HepG2 (cell line): ENCODE data around the gene AMBRA1. TPM values are rescaled to one million over a fixed set of nuclear protein-coding genes. Genes with fewer than 3 reads are reported as not detected.

Experiments
- ATAC-seq: fragments of 200-7000 bp; cut with Tn5 transposase; 3 replicates; pipeline ENCODE4 v1.9.1; 2020; ENCODE audit warnings: mild to moderate bottlenecking, moderate library complexity
- BruUV-seq: library from RNA; stranded (reverse); fragments of 400-500 nt; replicated peaks from 2 replicates; lab custom pipeline; 2021; lab: Mats Ljungman, UMichigan
- CTCF ChIA-PET: fragments of 300-600 bp; formaldehyde crosslinking; extraction: SDS; loops from one replicate; lab custom pipeline; 2021; ENCODE audit warnings: low total read pairs, inconsistent platforms, low intra/inter-chr PET ratio; lab: Yijun Ruan, JAX
- POLR2A ChIA-PET: fragments of 350-600 bp; sonication (Branson Sonifier 250); formaldehyde crosslinking; loops from one replicate; lab custom pipeline; 2020; ENCODE audit warnings: antibody characterized with exemption, inconsistent platforms; lab: Yijun Ruan, JAX
- DNase-seq: peaks from one replicate; pipeline ENCODE4 v3.0.0-alpha.2; 2015; ENCODE audit warnings: low spot score
- FAIRE-seq: peaks from 3 replicates; lab custom pipeline; 2011; peaks lifted over from hg19 to GRCh38; lab: Jason Lieb, UNC
- H2AFZ ChIP-seq: one replicate; pipeline ENCODE4 v1.6.1; 2011; ENCODE audit warnings: low read length, inconsistent platforms
- H3K27ac ChIP-seq: fragments of 300-600 bp; 3 replicates; pipeline ENCODE4 v1.8.0; 2011; ENCODE audit warnings: mixed run types, mild to moderate bottlenecking, mixed read lengths, low read length, inconsistent platforms; ENCODE audit not compliant: insufficient read depth; ENCODE audit errors: extremely low read length
- H3K27me3 ChIP-seq, 2 experiments: fragments of 200-600 bp in 1 of 2; 2 replicates in 1 of 2; 3 replicates in 1 of 2; pipeline versions ENCODE4 v1.6.0 to v1.8.0; 2011; ENCODE audit warnings: low read length in 2 of 2, mild to moderate bottlenecking in 2 of 2, moderate library complexity in 2 of 2, inconsistent platforms in 1 of 2; ENCODE audit not compliant: insufficient read depth in 2 of 2, control insufficient read depth in 1 of 2
- H3K36me3 ChIP-seq, 2 experiments: fragments of 200-600 bp in 1 of 2; replicated peaks in 1 of 2; 2 replicates in 1 of 2; 3 replicates in 1 of 2; pipeline versions ENCODE4 v1.5.1 to v1.8.0; 2011; ENCODE audit warnings: low read length in 2 of 2, inconsistent platforms in 1 of 2; ENCODE audit not compliant: insufficient read depth in 2 of 2, control insufficient read depth in 1 of 2
- H3K4me1 ChIP-seq: 2 replicates; pipeline ENCODE4 v1.5.1; 2012; ENCODE audit warnings: low read length, inconsistent platforms; ENCODE audit not compliant: insufficient read depth
- H3K4me2 ChIP-seq: 2 replicates; pipeline ENCODE4 v1.6.0; 2011; ENCODE audit warnings: low read depth, low read length, inconsistent platforms
- H3K4me3 ChIP-seq, 3 experiments: fragments of 200-600 bp in 1 of 3; sonication (generic), shearing (Covaris generic) in 1 of 3; replicated peaks in 1 of 3; 2 replicates each; pipeline ENCODE4 v1.5.1; 2011 to 2016; ENCODE audit warnings: low read length in 3 of 3, inconsistent platforms in 2 of 3, low read depth in 2 of 3, mild to moderate bottlenecking in 2 of 3, control low read depth in 1 of 3, mixed read lengths in 1 of 3; ENCODE audit not compliant: insufficient read depth in 1 of 3
- H3K79me2 ChIP-seq: one replicate; pipeline ENCODE4 v1.6.1; 2011; ENCODE audit warnings: low read length, inconsistent platforms; ENCODE audit not compliant: insufficient read depth
- H3K9ac ChIP-seq: 2 replicates; pipeline ENCODE4 v1.6.0; 2011; ENCODE audit warnings: mild to moderate bottlenecking, low read depth, low read length, inconsistent platforms; ENCODE audit not compliant: insufficient read depth
- H3K9me3 ChIP-seq: 2 replicates; pipeline ENCODE4 v1.5.1; 2012; ENCODE audit warnings: mild to moderate bottlenecking, low read length
- H4K20me1 ChIP-seq: 2 replicates; pipeline ENCODE4 v1.6.0; 2011; ENCODE audit warnings: inconsistent platforms, mild to moderate bottlenecking, low read length, moderate library complexity; ENCODE audit not compliant: insufficient read depth
- DMAP1 ChIP-seq: IDR thresholded peaks from 2 replicates; pipeline ENCODE4 v1.6.1; 2016
- HCFC1 ChIP-seq: fragments of 150-350 bp; IDR thresholded peaks from 2 replicates; pipeline ENCODE4 v1.6.1; 2014; ENCODE audit warnings: low read depth, low read length
- HNRNPL ChIP-seq: fragments of 200-400 bp; formaldehyde crosslinking; IDR thresholded peaks from 2 replicates; pipeline ENCODE4 v1.6.1; 2017; ENCODE audit warnings: mild to moderate bottlenecking, low read depth, low read length
- KLF16 ChIP-seq, 2 experiments: sonication (generic) in 1 of 2; formaldehyde crosslinking in 1 of 2; IDR thresholded peaks; 2 replicates each; pipeline versions ENCODE4 v1.6.1 to v1.8.0; 2016 to 2023; ENCODE audit warnings: missing genetic modification reagents in 2 of 2, missing compliant biosample characterization in 1 of 2
- KLF9 ChIP-seq: IDR thresholded peaks from 2 replicates; pipeline ENCODE4 v1.6.1; 2016; ENCODE audit warnings: low read depth
- NR2C2 ChIP-seq: sonication (generic); formaldehyde crosslinking; IDR thresholded peaks from 2 replicates; pipeline ENCODE4 v1.4.0; 2020; ENCODE audit warnings: missing genetic modification reagents, mild to moderate bottlenecking, moderate library complexity, borderline replicate concordance
- PHF8 ChIP-seq: sonication (generic); formaldehyde crosslinking; IDR thresholded peaks from 2 replicates; pipeline ENCODE4 v1.5.0; 2020; ENCODE audit warnings: missing genetic modification reagents
- TCF7 ChIP-seq: sonication (generic); IDR thresholded peaks from 2 replicates; pipeline ENCODE4 v1.6.1; 2016; ENCODE audit warnings: antibody characterized with exemption, low read depth
- ZBTB43 ChIP-seq: sonication (generic); formaldehyde crosslinking; conservative IDR thresholded peaks from 2 replicates; pipeline ENCODE4 v1.4.0; 2020; ENCODE audit warnings: missing genetic modification reagents
- ZNF142 ChIP-seq: sonication (generic); formaldehyde crosslinking; IDR thresholded peaks from 2 replicates; pipeline ENCODE4 v1.4.0; 2020; ENCODE audit warnings: missing genetic modification reagents
- ZNF652 ChIP-seq: IDR thresholded peaks from 2 replicates; pipeline ENCODE4 v1.6.1; 2016; ENCODE audit warnings: low read depth, borderline replicate concordance
- ZSCAN20 ChIP-seq: sonication (generic); formaldehyde crosslinking; IDR thresholded peaks from 2 replicates; pipeline ENCODE4 v1.4.0; 2020; ENCODE audit warnings: missing genetic modification reagents, mild to moderate bottlenecking, borderline replicate concordance
- WGBS: methylation state at CpG from one replicate; pipeline ENCODE4 v1.1.6; 2017; ENCODE audit warnings: low lambda C conversion rate; 5-methylcytosine and 5-hydroxymethylcytosine counted together
- in situ Hi-C: cut with HindIII; loops from 2 replicates; pipeline ENCODE4 v1.10.0; 2017; ENCODE audit warnings: low pct_unique_long_range_greater_than_20kb; ENCODE audit not compliant: extremely low pct_ligation_motif_present
- intact Hi-C: fragments of 100-400 bp; cut with micrococcal nuclease; formaldehyde crosslinking; loops from one replicate; pipeline ENCODE4 v1.10.0; 2022; ENCODE audit not compliant: unreplicated experiment
- polyA plus RNA-seq, 8 experiments: library from polyadenylated mRNA; depleted of rRNA in 3 of 8; stranded (reverse) in 7 of 8; unstranded in 1 of 8; fragments of >200 nt; fragmentation: Illumina TruSeq in 4 of 8; extraction: Trizol in 4 of 8; gene quantifications; 2 replicates each; pipeline versions ENCODE4 v1.2.1 to v1.2.3, GENCODE V29; 2011 to 2016; ENCODE audit warnings: low read depth in 4 of 8, missing spikeins in 1 of 8, mixed read lengths in 1 of 8; ENCODE audit not compliant: insufficient read depth in 1 of 8
- total RNA-seq, 5 experiments: library from RNA; depleted of rRNA; stranded (reverse); fragments of >200 nt; fragmentation: Illumina TruSeq; extraction: Trizol; gene quantifications; 2 replicates each; pipeline ENCODE4 v1.2.3, GENCODE V29; 2016; ENCODE audit warnings: low read depth in 1 of 5
- TF ChIP-seq, protein P1 (sequence below): sonication (generic); formaldehyde crosslinking; IDR thresholded peaks from 2 replicates; pipeline ENCODE4 v1.8.0; 2022; ENCODE audit warnings: missing genetic modification reagents, mild to moderate bottlenecking, inconsistent platforms, borderline replicate concordance

AMBRA1 gene
- total and polyA plus RNA-seq, 2 of the 13 experiments (the other 11 are each of a cell fraction or from before 2014, with no cell fraction given) = 15.7 to 26.0 TPM

GRCh38 chr11:46594785-46595184 is 962 bp upstream of the AMBRA1 start (continued):
- TF ChIP-seq ZNF142 (CRISPR knock-in tag) (0 out of 2 replicates have a peak, but pooled peaks have one; percentile 47), PHF8 (CRISPR knock-in tag) (0 out of 2 replicates have a peak, but pooled peaks have one; percentile 13), HNRNPL (no peak), DMAP1 (CRISPR knock-in tag) (0 out of 2 replicates have a peak, but pooled peaks have one; percentile 5)

DNA sequence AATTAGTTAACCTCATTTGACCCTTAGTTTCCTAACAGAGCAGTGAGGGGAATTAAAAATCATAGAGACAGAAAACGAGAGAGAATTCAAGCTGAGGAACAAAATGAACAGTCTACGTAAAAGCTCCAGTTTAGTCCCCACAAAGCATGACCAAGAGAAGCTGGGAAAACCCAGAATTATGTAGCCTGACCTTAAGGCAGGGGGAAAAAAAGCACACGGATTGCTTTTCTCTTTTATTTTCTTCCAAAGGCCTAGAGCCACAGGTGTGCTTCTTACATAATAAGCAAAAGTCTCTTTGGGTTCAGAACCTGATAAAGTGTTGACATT is 514 bp upstream of the AMBRA1 start:
- ChIA-PET POLR2A (interaction anchor here (0.7 to 2.2 kb wide), 15 partner anchors 12 to 204 kb away, joined by 3 to 20 read pairs (median 5); partner anchors contain the start of genes ATG13 and F2), CTCF (no interaction called here)
- H3K4me2 ChIP-seq = peak overlapping the region; percentile 86
- H3K27me3 ChIP-seq = peaks cover 0 to 4% of the 10 kb centered on the region in 2 experiments; a peak in 1 of 5 replicates
- H3K9me3 ChIP-seq = no peaks in the 10 kb centered on the region
- peaks cover 53% of the 10 kb centered on the region for H3K79me2 ChIP-seq
- BruUV-seq = no TSS peak
- H3K4me3 ChIP-seq = peak overlapping the region; percentile 73 to 97 (median 87)
- peaks cover 16% of the 10 kb centered on the region; the same call in 1 of the 2 replicates for H4K20me1 ChIP-seq
- 2% methylated on average over 3 of the region's 3 CpGs for WGBS
- DNase-seq (no peak), ATAC-seq (peak; percentile 7), FAIRE-seq (no peak)
- peak overlapping the region; percentile 91 for H3K9ac ChIP-seq
- in situ Hi-C loops = no loop called here
- intact Hi-C loops = loop anchor here (1.0 to 2.0 kb wide), 2 partner anchors 22 to 40 kb away; partner anchors contain the start of genes ATG13 and HARBI1
- H3K4me1 ChIP-seq = peaks cover 58% of the 10 kb centered on the region
- H3K27ac ChIP-seq = peak overlapping the region; percentile 97
- peak overlapping the region; percentile 44 for H2AFZ ChIP-seq
- no peaks in the 10 kb centered on the region; a peak in 1 of 5 replicates for H3K36me3 ChIP-seq
- TF ChIP-seq HCFC1 = no peak
- no peak; the same call in 1 of the 2 replicates for TF ChIP-seq TCF7
- 0 out of 2 replicates have a peak, but pooled peaks have one; percentile 0 for TF ChIP-seq NR2C2 (CRISPR knock-in tag)
- 0 out of 2 replicates have a peak, but pooled peaks have one; percentile 0 for TF ChIP-seq ZNF652 (CRISPR knock-in tag)
- TF ChIP-seq KLF16 (CRISPR knock-in tag; IDR thresholded peaks at IDR 0.05) = 0 out of 4 replicates have a peak, but pooled peaks of 1 of the 2 experiments have one; percentile 1
- 0 out of 2 replicates have a peak, but pooled peaks have one; percentile 2 for TF ChIP-seq ZBTB43 (CRISPR knock-in tag)
- TF ChIP-seq, protein P1, sequence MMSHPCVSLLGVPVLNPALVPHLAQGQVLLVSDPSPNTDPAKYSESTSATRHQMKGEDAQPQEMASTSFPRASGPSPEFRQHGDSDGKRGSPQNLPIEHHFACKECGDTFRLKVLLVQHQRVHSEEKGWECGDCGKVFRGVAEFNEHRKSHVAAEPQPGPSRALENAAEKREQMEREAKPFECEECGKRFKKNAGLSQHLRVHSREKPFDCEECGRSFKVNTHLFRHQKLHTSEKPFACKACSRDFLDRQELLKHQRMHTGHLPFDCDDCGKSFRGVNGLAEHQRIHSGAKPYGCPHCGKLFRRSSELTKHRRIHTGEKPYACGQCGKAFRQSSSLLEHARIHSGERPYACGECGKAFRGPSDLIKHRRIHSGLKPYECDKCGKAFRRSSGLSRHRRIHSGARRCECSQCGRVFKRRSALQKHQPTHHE (CRISPR knock-in tag) = no peak
- TF ChIP-seq KLF9 (CRISPR knock-in tag) = 0 out of 2 replicates have a peak, but pooled peaks have one; percentile 9
- no peak for TF ChIP-seq ZSCAN20 (CRISPR knock-in tag)
